DOHH2 (cell line): ENCODE measurements around the gene ACSF3.

ENCODE experiments used
- CTCF ChIP-seq: fragments of 200-600 bp; sonication (generic); IDR thresholded peaks from one replicate; pipeline ENCODE4 v1.5.1; 2014; ENCODE audit warnings: antibody characterized with exemption, mild to moderate bottlenecking, low read depth, low read length; ENCODE audit not compliant: poor library complexity, severe bottlenecking
- EZH2phosphoT487 ChIP-seq: fragments of 200-600 bp; sonication (generic); IDR thresholded peaks from 2 replicates; pipeline ENCODE4 v1.6.1; 2017; ENCODE audit warnings: borderline replicate concordance, mild to moderate bottlenecking, antibody characterized with exemption, low read length, moderate library complexity, mixed read lengths

DNA sequence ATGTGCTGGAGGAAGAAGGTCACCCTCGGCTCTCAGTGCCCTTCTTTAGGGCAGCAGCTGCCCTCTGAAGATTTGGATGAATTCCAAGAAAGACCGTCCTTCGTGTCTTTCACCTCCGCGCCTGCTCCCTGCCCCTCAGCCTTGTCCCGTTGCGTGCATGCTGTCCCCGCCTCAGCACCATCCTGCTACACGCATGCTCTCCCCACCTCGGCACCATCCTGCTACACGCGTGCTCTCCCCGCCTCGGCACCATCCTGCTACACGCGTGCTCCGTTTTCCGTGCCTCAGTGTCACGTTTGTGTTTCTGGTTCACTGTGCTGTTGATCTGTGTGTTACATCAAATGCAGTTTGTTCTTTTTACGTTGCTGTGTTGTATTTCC lies 13.5 kb downstream of the ACSF3 start:
- TF ChIP-seq CTCF, result no peak
- TF ChIP-seq EZH2phosphoT487, result no peak
